RWPE1 (cell line): ENCODE results near the gene CXCL8.

Experiments used
- CTCF ChIA-PET: fragments of 350-600 bp; sonication (Branson Sonifier 250); formaldehyde crosslinking; extraction: SDS; loops from one replicate; lab custom pipeline; 2021; lab: Yijun Ruan, JAX
- POLR2A ChIA-PET: fragments of 400-600 bp; formaldehyde crosslinking; extraction: SDS; loops from one replicate; lab custom pipeline; 2020; ENCODE audit warnings: antibody characterized with exemption; ENCODE audit not compliant: low non-redundant PET; lab: Yijun Ruan, JAX
- DNase-seq: peaks from one replicate; pipeline ENCODE4 v3.0.0; 2012; ENCODE audit warnings: low spot score
- H3K27ac ChIP-seq: fragments of 450-650 bp; 2 replicates; pipeline ENCODE4 v1.5.1; 2017
- TF ChIP-seq, protein P1 (sequence below): fragments of 450-650 bp; conservative IDR thresholded peaks from 2 replicates; pipeline ENCODE4 v1.5.1; 2017; ENCODE audit warnings: low read depth, mild to moderate bottlenecking

CXCL8 gene

DNA sequence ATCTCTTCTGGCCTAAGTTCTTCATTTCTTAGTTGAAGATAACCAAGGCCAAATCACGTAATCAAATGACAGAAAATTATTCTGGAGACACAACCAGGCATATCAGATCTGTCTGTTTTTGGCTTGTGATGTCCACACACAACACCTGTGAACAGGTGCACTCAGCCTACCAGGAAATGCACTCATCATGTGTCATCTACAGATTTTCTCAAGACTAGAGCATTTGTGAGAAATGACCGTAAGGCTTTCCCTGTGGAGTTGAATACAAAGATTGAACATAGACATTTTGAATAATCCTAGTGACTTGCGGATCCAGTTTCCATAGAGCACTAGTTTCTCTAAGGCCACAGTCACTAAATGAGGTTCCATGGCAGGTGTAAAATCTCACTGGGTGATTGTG is 26.7 kb upstream of the CXCL8 start:
- H3K27ac ChIP-seq, result no peak overlapping the region
- ChIA-PET POLR2A (no interaction called here), CTCF (interaction anchor here (0.6 kb wide), 1 partner anchor 150 kb away, joined by 3 read pairs; no protein-coding TSS in a partner anchor)
- no peak for DNase-seq
- TF ChIP-seq, protein P1, sequence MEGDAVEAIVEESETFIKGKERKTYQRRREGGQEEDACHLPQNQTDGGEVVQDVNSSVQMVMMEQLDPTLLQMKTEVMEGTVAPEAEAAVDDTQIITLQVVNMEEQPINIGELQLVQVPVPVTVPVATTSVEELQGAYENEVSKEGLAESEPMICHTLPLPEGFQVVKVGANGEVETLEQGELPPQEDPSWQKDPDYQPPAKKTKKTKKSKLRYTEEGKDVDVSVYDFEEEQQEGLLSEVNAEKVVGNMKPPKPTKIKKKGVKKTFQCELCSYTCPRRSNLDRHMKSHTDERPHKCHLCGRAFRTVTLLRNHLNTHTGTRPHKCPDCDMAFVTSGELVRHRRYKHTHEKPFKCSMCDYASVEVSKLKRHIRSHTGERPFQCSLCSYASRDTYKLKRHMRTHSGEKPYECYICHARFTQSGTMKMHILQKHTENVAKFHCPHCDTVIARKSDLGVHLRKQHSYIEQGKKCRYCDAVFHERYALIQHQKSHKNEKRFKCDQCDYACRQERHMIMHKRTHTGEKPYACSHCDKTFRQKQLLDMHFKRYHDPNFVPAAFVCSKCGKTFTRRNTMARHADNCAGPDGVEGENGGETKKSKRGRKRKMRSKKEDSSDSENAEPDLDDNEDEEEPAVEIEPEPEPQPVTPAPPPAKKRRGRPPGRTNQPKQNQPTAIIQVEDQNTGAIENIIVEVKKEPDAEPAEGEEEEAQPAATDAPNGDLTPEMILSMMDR, result no peak

DNA sequence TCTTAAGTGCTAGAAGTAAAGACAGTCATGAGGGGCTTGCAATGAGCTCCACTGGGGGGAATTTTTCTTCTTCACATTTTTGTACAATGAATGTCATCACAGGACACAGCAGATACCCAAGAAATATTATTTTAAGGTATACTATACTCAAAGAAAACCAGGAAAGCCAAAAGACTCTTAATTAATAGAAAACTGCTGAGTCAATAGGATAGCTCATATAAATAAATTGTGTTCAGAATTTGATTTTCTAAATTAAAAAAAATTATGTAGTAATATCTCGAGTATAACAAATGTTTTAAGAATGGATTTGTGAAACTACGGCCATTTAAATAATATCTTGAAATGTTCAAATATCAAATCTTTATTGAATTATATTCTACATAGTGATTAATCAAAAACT is 25.7 kb upstream of the CXCL8 start:
- H3K27ac ChIP-seq, result no peak overlapping the region
- POLR2A ChIA-PET, result no interaction called here
- CTCF ChIA-PET, result interaction anchor here (1.4 kb wide), 1 partner anchor 514 kb away, joined by 3 read pairs; no protein-coding TSS in a partner anchor

DNA sequence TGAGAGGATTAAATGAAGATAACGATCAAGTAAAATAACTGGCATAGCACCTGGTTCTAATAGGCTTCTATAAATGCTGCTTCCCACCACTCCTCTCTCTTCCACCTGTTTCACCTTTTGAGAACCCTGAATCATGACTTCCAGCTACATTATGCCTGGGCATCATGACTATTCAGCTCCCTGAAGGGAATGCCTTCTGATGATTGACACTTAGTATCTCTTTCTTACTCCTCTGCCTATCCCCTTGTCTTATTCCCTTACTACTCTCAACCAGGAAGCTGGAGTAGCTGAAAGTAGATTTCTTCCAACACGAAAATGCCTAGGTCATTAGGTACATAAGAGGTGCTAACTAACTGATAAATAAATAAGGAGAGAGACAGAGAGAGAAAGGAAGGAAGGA is 24.7 kb upstream of the CXCL8 start:
- H3K27ac ChIP-seq, result no peak overlapping the region
- TF ChIP-seq, protein P1, result no peak
- no peak for DNase-seq
- POLR2A ChIA-PET, result no interaction called here
- CTCF ChIA-PET, result interaction anchor here (1.4 kb wide), 1 partner anchor 513 kb away, joined by 3 read pairs; no protein-coding TSS in a partner anchor

More for the DNA sequence above, 25.7 kb upstream of the CXCL8 start:
- TF ChIP-seq, protein P1, result no peak
- DNase-seq, result no peak

DNA sequence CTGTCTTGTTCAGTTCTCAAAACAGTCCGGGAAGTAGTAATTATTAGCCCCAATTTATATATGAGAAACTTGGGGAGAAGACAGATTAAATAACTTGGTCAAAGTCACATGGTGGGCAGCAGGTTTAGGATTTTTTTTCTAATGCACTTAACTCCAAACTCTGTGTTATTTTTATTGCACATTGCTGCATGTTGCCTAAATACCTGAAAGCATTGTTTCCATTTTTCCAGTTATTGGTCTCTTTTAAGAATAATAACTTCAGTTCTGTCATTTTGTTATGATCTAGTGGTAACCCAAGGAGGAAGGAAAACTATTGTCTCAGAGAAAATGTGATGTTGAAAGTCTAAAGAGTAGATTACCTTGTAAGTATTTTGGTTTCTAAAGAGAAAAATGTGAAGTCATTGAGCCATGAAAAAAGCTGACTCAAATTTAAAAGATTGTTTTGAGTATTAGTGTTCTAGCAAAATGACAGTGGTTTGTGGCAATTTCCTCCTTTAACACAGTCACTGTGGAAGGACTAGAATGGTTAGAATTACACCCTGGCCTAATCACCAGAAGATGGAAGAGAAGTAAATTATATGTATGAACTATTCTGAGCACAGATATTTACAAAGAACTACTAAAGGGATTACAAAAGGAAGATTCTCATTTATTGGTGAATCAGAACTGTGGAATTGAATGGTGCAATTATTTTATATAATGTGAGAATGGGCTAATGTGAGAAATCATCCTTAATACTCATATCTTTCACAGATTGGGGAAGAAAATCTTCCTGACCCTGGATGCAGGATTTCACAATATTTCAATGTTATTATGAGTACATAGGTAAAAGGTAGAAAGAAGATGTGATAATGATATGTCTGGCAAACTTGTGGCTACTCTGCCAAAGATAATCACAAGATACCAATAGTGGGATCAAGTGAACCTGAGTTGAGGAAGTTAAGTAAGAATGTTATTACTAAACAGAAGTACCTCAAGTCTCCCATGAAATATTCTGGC is 21.7 kb upstream of the CXCL8 start:
- ChIA-PET POLR2A (no interaction called here), CTCF (interaction anchor here (0.8 kb wide), 1 partner anchor 11 kb away, joined by 3 read pairs; no protein-coding TSS in a partner anchor)
- no peak for DNase-seq
- no peak overlapping the region for H3K27ac ChIP-seq
- TF ChIP-seq, protein P1, result no peak

DNA sequence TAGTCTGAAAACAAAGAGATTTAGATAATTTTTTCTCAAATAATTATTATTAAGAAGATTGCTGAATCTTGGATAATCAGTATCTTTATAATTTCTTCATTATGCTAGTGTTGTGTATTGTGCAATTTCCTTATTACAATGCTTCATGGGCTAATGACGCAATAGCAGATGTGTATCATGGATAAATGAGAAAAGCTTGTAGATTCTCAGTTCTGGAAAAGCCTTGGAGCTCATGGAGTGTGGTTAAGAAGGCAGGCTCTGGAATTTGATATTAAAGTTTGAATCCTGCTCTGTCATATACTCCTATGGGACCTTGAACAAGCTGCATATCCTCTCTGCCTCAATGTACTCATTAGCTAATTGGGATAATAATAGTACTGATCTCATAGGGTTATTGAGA is 18.9 kb upstream of the CXCL8 start:
- DNase-seq, result no peak
- POLR2A ChIA-PET, result no interaction called here
- TF ChIP-seq, protein P1, result no peak
- CTCF ChIA-PET, result interaction anchor here (0.5 kb wide), 1 partner anchor 656 kb away, joined by 4 read pairs; no protein-coding TSS in a partner anchor
- H3K27ac ChIP-seq, result no peak overlapping the region

DNA sequence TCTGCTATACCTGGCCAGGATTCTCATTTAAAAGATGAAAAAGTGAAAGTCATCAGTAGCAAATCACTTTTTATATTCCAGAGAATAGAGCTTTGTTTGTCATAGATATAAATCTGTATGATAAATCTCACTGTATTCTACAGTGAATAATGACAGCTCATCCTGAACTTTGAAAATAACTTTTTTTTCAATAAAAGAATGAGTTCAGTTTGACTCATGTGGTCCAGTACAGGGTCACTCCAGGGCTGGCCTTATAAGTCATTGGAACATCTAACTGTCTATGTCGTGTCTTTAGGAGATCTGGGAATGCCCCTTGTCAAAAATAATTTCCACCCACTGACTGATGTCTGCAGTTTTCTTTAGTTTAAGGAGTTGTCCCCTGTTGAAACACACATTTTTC is 18.5 kb upstream of the CXCL8 start:
- TF ChIP-seq, protein P1, result no peak
- H3K27ac ChIP-seq, result no peak overlapping the region
- no peak for DNase-seq
- ChIA-PET POLR2A (no interaction called here), CTCF (interaction anchor here (0.5 kb wide), 1 partner anchor 655 kb away, joined by 4 read pairs; no protein-coding TSS in a partner anchor)
